ENCODE data around the gene TNP2. TPM values are rescaled to one million over a fixed set of nuclear protein-coding genes. Genes with fewer than 3 reads are reported as not detected.

The TNP2 gene
- total and polyA plus RNA-seq, 2 donors (not counting 3 experiments of a cell fraction or from before 2014, with no cell fraction given) = not detected

DNA sequence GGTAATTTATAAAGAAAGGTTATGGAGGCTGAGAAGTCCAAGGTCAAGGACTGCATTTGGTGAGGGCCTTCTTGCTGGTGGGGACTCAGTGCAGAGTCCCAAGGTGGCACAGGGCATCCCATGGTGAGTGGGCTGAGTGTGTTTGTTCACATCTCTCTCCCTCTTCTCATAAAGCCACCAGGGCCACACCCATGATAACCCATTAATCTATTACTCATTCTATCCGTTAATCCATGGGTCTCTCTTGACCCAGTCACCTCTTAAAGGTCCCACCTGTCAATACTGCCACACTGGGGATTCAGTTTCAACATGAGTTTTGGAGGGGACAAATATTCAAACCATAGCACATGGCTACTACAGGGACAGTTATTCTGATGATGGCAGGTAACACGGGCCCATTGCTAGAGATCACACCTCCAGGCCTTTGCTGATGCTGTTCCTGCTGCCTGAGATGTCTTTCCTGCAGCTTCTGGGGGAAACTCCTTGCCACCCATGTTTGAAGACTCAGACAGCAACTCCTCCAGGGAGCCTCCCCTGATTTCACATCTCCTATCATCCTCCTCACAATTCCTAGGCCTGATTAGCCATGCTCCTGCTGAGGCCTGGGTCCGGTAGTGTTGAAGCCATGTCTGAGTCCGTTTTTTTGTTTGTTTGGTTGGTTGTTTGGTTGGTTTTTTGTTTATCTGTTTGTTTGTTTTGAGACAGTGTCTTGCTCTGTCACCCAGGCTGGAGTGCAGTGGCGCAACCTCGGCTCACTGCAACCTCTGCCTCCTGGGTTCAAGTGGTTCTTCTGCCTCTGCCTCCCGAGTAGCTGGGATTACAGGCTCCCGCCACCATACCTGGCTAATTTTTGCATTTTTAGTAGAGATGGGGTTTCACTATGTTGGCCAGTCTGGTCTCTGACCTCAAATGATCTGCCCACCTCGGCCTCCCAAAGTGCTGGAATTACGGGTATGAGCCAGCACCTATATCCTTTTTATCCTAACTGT is 29.2 kb downstream of the TNP2 start:
- H4K20me1 ChIP-seq (replicated peaks; ENCODE audit: control insufficient read depth, extremely low read depth, insufficient read depth, low read length) = no peaks in the 10 kb centered on the region
- no peak overlapping the region for H3K4me2 ChIP-seq (ENCODE audit: insufficient read depth, low read length)
- DNase-seq (ENCODE audit: low read depth, low spot score) (no peak), FAIRE-seq (no peak)
- H3K4me1 ChIP-seq (ENCODE audit: control insufficient read depth, extremely low read depth, insufficient read depth, low read length) = no peaks in the 10 kb centered on the region
- BruUV-seq (replicated peaks) = no TSS peak
- H3K4me3 ChIP-seq (replicated peaks in 1 of 3; ENCODE audit: insufficient read depth in 1 of 3, low read depth in 1 of 3, low read length in 3 of 3) = no peak overlapping the region
- dilution Hi-C loops (cut with MboI; ENCODE audit: extremely low pct_ligation_motif_present, low sequenced_read_pairs) = no loop called here
- H2AFZ ChIP-seq (ENCODE audit: low read depth, low read length) = no peak overlapping the region
- TF ChIP-seq POLR2A (IDR thresholded peaks at IDR 0.05; ENCODE audit: low read depth, low read length) (no peak), FOS (IDR thresholded peaks at IDR 0.05; ENCODE audit: borderline replicate concordance, insufficient read depth, low read length) (no peak), GATA2 (IDR thresholded peaks at IDR 0.05; ENCODE audit: insufficient read depth, insufficient read length, low read depth, low read length) (no peak), EZH2 (IDR thresholded peaks at IDR 0.05; ENCODE audit: borderline replicate concordance, low read depth, low read length, severe bottlenecking) (no peak), JUN (IDR thresholded peaks at IDR 0.05; ENCODE audit: borderline replicate concordance, insufficient read depth, insufficient read length, low read depth) (no peak), MYC (IDR thresholded peaks at IDR 0.05; ENCODE audit: low read depth, low read length) (no peak), POLR2AphosphoS5 (IDR thresholded peaks at IDR 0.05; ENCODE audit: insufficient read depth, low read depth, low read length) (no peak)
- TF ChIP-seq, protein P1, sequence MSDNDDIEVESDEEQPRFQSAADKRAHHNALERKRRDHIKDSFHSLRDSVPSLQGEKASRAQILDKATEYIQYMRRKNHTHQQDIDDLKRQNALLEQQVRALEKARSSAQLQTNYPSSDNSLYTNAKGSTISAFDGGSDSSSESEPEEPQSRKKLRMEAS (IDR thresholded peaks at IDR 0.05; ENCODE audit: insufficient read depth, insufficient read length) = no peak
- TF ChIP-seq, protein P2, sequence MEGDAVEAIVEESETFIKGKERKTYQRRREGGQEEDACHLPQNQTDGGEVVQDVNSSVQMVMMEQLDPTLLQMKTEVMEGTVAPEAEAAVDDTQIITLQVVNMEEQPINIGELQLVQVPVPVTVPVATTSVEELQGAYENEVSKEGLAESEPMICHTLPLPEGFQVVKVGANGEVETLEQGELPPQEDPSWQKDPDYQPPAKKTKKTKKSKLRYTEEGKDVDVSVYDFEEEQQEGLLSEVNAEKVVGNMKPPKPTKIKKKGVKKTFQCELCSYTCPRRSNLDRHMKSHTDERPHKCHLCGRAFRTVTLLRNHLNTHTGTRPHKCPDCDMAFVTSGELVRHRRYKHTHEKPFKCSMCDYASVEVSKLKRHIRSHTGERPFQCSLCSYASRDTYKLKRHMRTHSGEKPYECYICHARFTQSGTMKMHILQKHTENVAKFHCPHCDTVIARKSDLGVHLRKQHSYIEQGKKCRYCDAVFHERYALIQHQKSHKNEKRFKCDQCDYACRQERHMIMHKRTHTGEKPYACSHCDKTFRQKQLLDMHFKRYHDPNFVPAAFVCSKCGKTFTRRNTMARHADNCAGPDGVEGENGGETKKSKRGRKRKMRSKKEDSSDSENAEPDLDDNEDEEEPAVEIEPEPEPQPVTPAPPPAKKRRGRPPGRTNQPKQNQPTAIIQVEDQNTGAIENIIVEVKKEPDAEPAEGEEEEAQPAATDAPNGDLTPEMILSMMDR (IDR thresholded peaks at IDR 0.05; ENCODE audit: extremely low read depth in 1 of 2, insufficient read depth in 1 of 2, low read depth in 1 of 2, low read length in 2 of 2) = no peak
- no peaks in the 10 kb centered on the region for H3K9me1 ChIP-seq (replicated peaks; ENCODE audit: control insufficient read depth, extremely low read depth, insufficient read depth, low read length)
- H3K9me3 ChIP-seq (replicated peaks; ENCODE audit: control insufficient read depth, insufficient read depth, low read length) = no peaks in the 10 kb centered on the region
- ChIA-PET CTCF (no interaction called here), POLR2A (no interaction called here)
- no peaks in the 10 kb centered on the region for H3K36me3 ChIP-seq (ENCODE audit: control insufficient read depth in 2 of 2, extremely low read depth in 1 of 2, insufficient read depth in 2 of 2, low read length in 2 of 2)
- no peak overlapping the region for H3K27ac ChIP-seq (ENCODE audit: insufficient read depth, low read depth, low read length)
- intact Hi-C loops (cut with micrococcal nuclease) = no loop called here
- H3K79me2 ChIP-seq (ENCODE audit: control insufficient read depth, insufficient read depth, low read length) = no peaks in the 10 kb centered on the region
- peaks cover 4 to 6% of the 10 kb centered on the region in 2 experiments for H3K27me3 ChIP-seq (ENCODE audit: control insufficient read depth in 2 of 2, insufficient read depth in 2 of 2, low read length in 2 of 2)
- H3K9ac ChIP-seq (replicated peaks; ENCODE audit: extremely low read depth, insufficient read depth, low read length) = no peak overlapping the region
